ENCODE measurements around the gene ADAMTS15.

ADAMTS15 gene

GRCh38 chr11:130408401-130408890 is 40.0 kb upstream of the ADAMTS15 start:
- no peak overlapping the region for H3K4me3 ChIP-seq (ENCODE audit: insufficient read depth, low read depth, low read length, poor library complexity, severe bottlenecking)
- no peak overlapping the region for H3K27ac ChIP-seq (ENCODE audit: insufficient read depth, low read length, poor library complexity, severe bottlenecking)
- no peak for DNase-seq

GRCh38 chr11:130408901-130409300 is 39.5 kb upstream of the ADAMTS15 start:
- Histone ChIP-seq H3K36me3 (ENCODE audit: control insufficient read depth, insufficient read depth, low read length) (no peaks in the 10 kb centered on the region), H3K27me3 (replicated peaks; ENCODE audit: control insufficient read depth, insufficient read depth, low read length, poor library complexity, severe bottlenecking) (no peaks in the 10 kb centered on the region), H3K4me1 (ENCODE audit: control insufficient read depth, insufficient read depth, low read length, poor library complexity, severe bottlenecking) (no peaks in the 10 kb centered on the region), H3K9me3 (ENCODE audit: control insufficient read depth, low read length) (no peaks in the 10 kb centered on the region), H3K27ac (ENCODE audit: insufficient read depth, low read length, poor library complexity, severe bottlenecking) (no peak overlapping the region), H3K4me3 (ENCODE audit: insufficient read depth, low read depth, low read length, poor library complexity, severe bottlenecking) (no peak overlapping the region)
- no peak for DNase-seq

More at GRCh38 chr11:130408401-130408890, 40.0 kb upstream of the ADAMTS15 start:
- Histone ChIP-seq H3K9me3 (ENCODE audit: control insufficient read depth, low read length) (no peaks in the 10 kb centered on the region), H3K4me1 (ENCODE audit: control insufficient read depth, insufficient read depth, low read length, poor library complexity, severe bottlenecking) (no peaks in the 10 kb centered on the region), H3K27me3 (replicated peaks; ENCODE audit: control insufficient read depth, insufficient read depth, low read length, poor library complexity, severe bottlenecking) (no peaks in the 10 kb centered on the region), H3K36me3 (ENCODE audit: control insufficient read depth, insufficient read depth, low read length) (no peaks in the 10 kb centered on the region)

GRCh38 chr11:130409594-130410388 is 38.7 kb upstream of the ADAMTS15 start:
- H3K4me1 ChIP-seq (ENCODE audit: control insufficient read depth, insufficient read depth, low read length, poor library complexity, severe bottlenecking): no peaks in the 10 kb centered on the region
- H3K9me3 ChIP-seq (ENCODE audit: control insufficient read depth, low read length): no peaks in the 10 kb centered on the region
- no peak overlapping the region for H3K4me3 ChIP-seq (ENCODE audit: insufficient read depth, low read depth, low read length, poor library complexity, severe bottlenecking)
- no peaks in the 10 kb centered on the region for H3K27me3 ChIP-seq (replicated peaks; ENCODE audit: control insufficient read depth, insufficient read depth, low read length, poor library complexity, severe bottlenecking)
- DNase-seq: no peak
- H3K27ac ChIP-seq (ENCODE audit: insufficient read depth, low read length, poor library complexity, severe bottlenecking): no peak overlapping the region
- H3K36me3 ChIP-seq (ENCODE audit: control insufficient read depth, insufficient read depth, low read length): no peaks in the 10 kb centered on the region

GRCh38 chr11:130411223-130411622 is 37.2 kb upstream of the ADAMTS15 start:
- DNase-seq: no peak
- Histone ChIP-seq H3K9me3 (ENCODE audit: control insufficient read depth, low read length) (no peaks in the 10 kb centered on the region), H3K4me1 (ENCODE audit: control insufficient read depth, insufficient read depth, low read length, poor library complexity, severe bottlenecking) (no peaks in the 10 kb centered on the region), H3K27ac (ENCODE audit: insufficient read depth, low read length, poor library complexity, severe bottlenecking) (no peak overlapping the region), H3K4me3 (ENCODE audit: insufficient read depth, low read depth, low read length, poor library complexity, severe bottlenecking) (no peak overlapping the region), H3K36me3 (ENCODE audit: control insufficient read depth, insufficient read depth, low read length) (no peaks in the 10 kb centered on the region), H3K27me3 (replicated peaks; ENCODE audit: control insufficient read depth, insufficient read depth, low read length, poor library complexity, severe bottlenecking) (no peaks in the 10 kb centered on the region)

- Histone ChIP-seq H3K36me3 (ENCODE audit: control insufficient read depth, insufficient read depth, low read length) (no peaks in the 10 kb centered on the region), H3K9me3 (ENCODE audit: control insufficient read depth, low read length) (no peaks in the 10 kb centered on the region), H3K4me1 (ENCODE audit: control insufficient read depth, insufficient read depth, low read length, poor library complexity, severe bottlenecking) (no peaks in the 10 kb centered on the region), H3K4me3 (ENCODE audit: insufficient read depth, low read depth, low read length, poor library complexity, severe bottlenecking) (no peak overlapping the region), H3K27ac (ENCODE audit: insufficient read depth, low read length, poor library complexity, severe bottlenecking) (no peak overlapping the region), H3K27me3 (replicated peaks; ENCODE audit: control insufficient read depth, insufficient read depth, low read length, poor library complexity, severe bottlenecking) (no peaks in the 10 kb centered on the region)
- no peak for DNase-seq
Observed at GRCh38 chr11:130413405-130414106, 34.9 kb upstream of the ADAMTS15 start.

GRCh38 chr11:130414107-130415080 is 34.1 kb upstream of the ADAMTS15 start:
- H3K9me3 ChIP-seq (ENCODE audit: control insufficient read depth, low read length): no peaks in the 10 kb centered on the region
- H3K27me3 ChIP-seq (replicated peaks; ENCODE audit: control insufficient read depth, insufficient read depth, low read length, poor library complexity, severe bottlenecking): no peaks in the 10 kb centered on the region
- H3K4me3 ChIP-seq (ENCODE audit: insufficient read depth, low read depth, low read length, poor library complexity, severe bottlenecking): no peak overlapping the region
- H3K27ac ChIP-seq (ENCODE audit: insufficient read depth, low read length, poor library complexity, severe bottlenecking): no peak overlapping the region
- H3K36me3 ChIP-seq (ENCODE audit: control insufficient read depth, insufficient read depth, low read length): no peaks in the 10 kb centered on the region
- no peaks in the 10 kb centered on the region for H3K4me1 ChIP-seq (ENCODE audit: control insufficient read depth, insufficient read depth, low read length, poor library complexity, severe bottlenecking)
- no peak for DNase-seq

- no peak overlapping the region for H3K27ac ChIP-seq (ENCODE audit: insufficient read depth, low read length, poor library complexity, severe bottlenecking)
- no peaks in the 10 kb centered on the region for H3K36me3 ChIP-seq (ENCODE audit: control insufficient read depth, insufficient read depth, low read length)
- no peaks in the 10 kb centered on the region for H3K27me3 ChIP-seq (replicated peaks; ENCODE audit: control insufficient read depth, insufficient read depth, low read length, poor library complexity, severe bottlenecking)
- no peak overlapping the region for H3K4me3 ChIP-seq (ENCODE audit: insufficient read depth, low read depth, low read length, poor library complexity, severe bottlenecking)
- H3K4me1 ChIP-seq (ENCODE audit: control insufficient read depth, insufficient read depth, low read length, poor library complexity, severe bottlenecking): no peaks in the 10 kb centered on the region
- DNase-seq: no peak
- H3K9me3 ChIP-seq (ENCODE audit: control insufficient read depth, low read length): no peaks in the 10 kb centered on the region
Observed at GRCh38 chr11:130415731-130416529, 32.5 kb upstream of the ADAMTS15 start.

- Histone ChIP-seq H3K27me3 (replicated peaks; ENCODE audit: control insufficient read depth, insufficient read depth, low read length, poor library complexity, severe bottlenecking) (no peaks in the 10 kb centered on the region), H3K4me1 (ENCODE audit: control insufficient read depth, insufficient read depth, low read length, poor library complexity, severe bottlenecking) (no peaks in the 10 kb centered on the region), H3K36me3 (ENCODE audit: control insufficient read depth, insufficient read depth, low read length) (no peaks in the 10 kb centered on the region), H3K9me3 (ENCODE audit: control insufficient read depth, low read length) (no peaks in the 10 kb centered on the region), H3K4me3 (ENCODE audit: insufficient read depth, low read depth, low read length, poor library complexity, severe bottlenecking) (no peak overlapping the region), H3K27ac (ENCODE audit: insufficient read depth, low read length, poor library complexity, severe bottlenecking) (no peak overlapping the region)
- DNase-seq: no peak
Observed at GRCh38 chr11:130416530-130416882, 31.9 kb upstream of the ADAMTS15 start.

- Histone ChIP-seq H3K9me3 (ENCODE audit: control insufficient read depth, low read length) (no peaks in the 10 kb centered on the region), H3K27ac (ENCODE audit: insufficient read depth, low read length, poor library complexity, severe bottlenecking) (no peak overlapping the region), H3K4me1 (ENCODE audit: control insufficient read depth, insufficient read depth, low read length, poor library complexity, severe bottlenecking) (no peaks in the 10 kb centered on the region), H3K27me3 (replicated peaks; ENCODE audit: control insufficient read depth, insufficient read depth, low read length, poor library complexity, severe bottlenecking) (no peaks in the 10 kb centered on the region), H3K4me3 (ENCODE audit: insufficient read depth, low read depth, low read length, poor library complexity, severe bottlenecking) (no peak overlapping the region), H3K36me3 (ENCODE audit: control insufficient read depth, insufficient read depth, low read length) (no peaks in the 10 kb centered on the region)
- no peak for DNase-seq
Observed at GRCh38 chr11:130416906-130417305, 31.5 kb upstream of the ADAMTS15 start.
